Measurements from ENCODE around the gene ZNF618. TPM values are rescaled to one million over a fixed set of nuclear protein-coding genes. Genes with fewer than 3 reads are reported as not detected.
"Not testable (repeated sequence)": the region's sequence is repeated elsewhere in the genome, so short reads cannot be mapped to it uniquely, and the experiment has no call there.

Gene ZNF618
- total RNA-seq, 1 experiment from 2014 or later = 1.8 TPM

DNA sequence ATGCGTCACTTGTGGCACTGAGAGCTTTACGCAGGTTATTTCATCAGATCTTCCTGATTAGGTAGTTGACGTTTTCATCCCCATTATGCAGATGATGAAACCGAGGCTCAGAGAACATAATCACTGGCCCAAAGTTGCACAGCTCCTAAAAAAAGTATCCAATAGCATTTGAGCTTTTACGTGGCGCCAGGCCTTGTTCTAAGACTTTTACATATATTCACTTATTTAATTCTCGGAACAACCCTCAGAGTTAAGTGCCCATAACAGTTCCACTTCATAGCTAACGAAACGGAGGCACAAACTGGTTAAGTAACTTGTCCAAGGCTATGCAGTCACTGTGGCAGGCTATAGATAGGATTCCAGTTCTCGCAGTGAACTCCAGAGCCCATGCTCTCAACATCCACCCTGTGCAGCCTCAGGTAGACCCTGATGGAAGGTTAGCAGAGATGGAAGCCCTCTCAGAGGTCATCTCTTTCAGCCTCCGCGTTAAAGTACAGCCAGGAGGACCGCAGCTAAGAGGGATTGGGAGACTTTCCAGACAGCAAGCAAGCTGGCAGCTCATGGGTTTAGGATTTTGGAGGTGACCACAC lies 162.7 kb downstream of the ZNF618 start:
- intact Hi-C loops (cut with micrococcal nuclease; ENCODE audit: unreplicated experiment) (loop anchor here (10.0 kb wide), 1 partner anchor 224 kb away; no protein-coding TSS in a partner anchor), in situ Hi-C loops (cut with HindIII; ENCODE audit: low pct_unique_long_range_greater_than_20kb, low sequenced_read_pairs) (no loop called here)
- Histone ChIP-seq H3K4me1 (ENCODE audit: control insufficient read depth, insufficient read depth, low read length) (no peaks in the 10 kb centered on the region), H3K36me3 (ENCODE audit: control insufficient read depth, insufficient read depth, low read length) (no peaks in the 10 kb centered on the region), H3K27ac (ENCODE audit: low read length) (no peak overlapping the region), H3K4me3 (ENCODE audit: low read depth in 2 of 2, low read length in 2 of 2) (no peak overlapping the region), H3K9me3 (ENCODE audit: control insufficient read depth, insufficient read depth, low read depth, low read length) (no peaks in the 10 kb centered on the region), H3K27me3 (ENCODE audit: control insufficient read depth, insufficient read depth, low read length) (no peaks in the 10 kb centered on the region)
- TF ChIP-seq, protein P1, sequence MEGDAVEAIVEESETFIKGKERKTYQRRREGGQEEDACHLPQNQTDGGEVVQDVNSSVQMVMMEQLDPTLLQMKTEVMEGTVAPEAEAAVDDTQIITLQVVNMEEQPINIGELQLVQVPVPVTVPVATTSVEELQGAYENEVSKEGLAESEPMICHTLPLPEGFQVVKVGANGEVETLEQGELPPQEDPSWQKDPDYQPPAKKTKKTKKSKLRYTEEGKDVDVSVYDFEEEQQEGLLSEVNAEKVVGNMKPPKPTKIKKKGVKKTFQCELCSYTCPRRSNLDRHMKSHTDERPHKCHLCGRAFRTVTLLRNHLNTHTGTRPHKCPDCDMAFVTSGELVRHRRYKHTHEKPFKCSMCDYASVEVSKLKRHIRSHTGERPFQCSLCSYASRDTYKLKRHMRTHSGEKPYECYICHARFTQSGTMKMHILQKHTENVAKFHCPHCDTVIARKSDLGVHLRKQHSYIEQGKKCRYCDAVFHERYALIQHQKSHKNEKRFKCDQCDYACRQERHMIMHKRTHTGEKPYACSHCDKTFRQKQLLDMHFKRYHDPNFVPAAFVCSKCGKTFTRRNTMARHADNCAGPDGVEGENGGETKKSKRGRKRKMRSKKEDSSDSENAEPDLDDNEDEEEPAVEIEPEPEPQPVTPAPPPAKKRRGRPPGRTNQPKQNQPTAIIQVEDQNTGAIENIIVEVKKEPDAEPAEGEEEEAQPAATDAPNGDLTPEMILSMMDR (IDR thresholded peaks at IDR 0.05) = no peak
- TF ChIP-seq POLR2AphosphoS5 (IDR thresholded peaks at IDR 0.05; ENCODE audit: low read depth, low read length) = no peak
- TF ChIP-seq, protein P2, sequence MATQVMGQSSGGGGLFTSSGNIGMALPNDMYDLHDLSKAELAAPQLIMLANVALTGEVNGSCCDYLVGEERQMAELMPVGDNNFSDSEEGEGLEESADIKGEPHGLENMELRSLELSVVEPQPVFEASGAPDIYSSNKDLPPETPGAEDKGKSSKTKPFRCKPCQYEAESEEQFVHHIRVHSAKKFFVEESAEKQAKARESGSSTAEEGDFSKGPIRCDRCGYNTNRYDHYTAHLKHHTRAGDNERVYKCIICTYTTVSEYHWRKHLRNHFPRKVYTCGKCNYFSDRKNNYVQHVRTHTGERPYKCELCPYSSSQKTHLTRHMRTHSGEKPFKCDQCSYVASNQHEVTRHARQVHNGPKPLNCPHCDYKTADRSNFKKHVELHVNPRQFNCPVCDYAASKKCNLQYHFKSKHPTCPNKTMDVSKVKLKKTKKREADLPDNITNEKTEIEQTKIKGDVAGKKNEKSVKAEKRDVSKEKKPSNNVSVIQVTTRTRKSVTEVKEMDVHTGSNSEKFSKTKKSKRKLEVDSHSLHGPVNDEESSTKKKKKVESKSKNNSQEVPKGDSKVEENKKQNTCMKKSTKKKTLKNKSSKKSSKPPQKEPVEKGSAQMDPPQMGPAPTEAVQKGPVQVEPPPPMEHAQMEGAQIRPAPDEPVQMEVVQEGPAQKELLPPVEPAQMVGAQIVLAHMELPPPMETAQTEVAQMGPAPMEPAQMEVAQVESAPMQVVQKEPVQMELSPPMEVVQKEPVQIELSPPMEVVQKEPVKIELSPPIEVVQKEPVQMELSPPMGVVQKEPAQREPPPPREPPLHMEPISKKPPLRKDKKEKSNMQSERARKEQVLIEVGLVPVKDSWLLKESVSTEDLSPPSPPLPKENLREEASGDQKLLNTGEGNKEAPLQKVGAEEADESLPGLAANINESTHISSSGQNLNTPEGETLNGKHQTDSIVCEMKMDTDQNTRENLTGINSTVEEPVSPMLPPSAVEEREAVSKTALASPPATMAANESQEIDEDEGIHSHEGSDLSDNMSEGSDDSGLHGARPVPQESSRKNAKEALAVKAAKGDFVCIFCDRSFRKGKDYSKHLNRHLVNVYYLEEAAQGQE (IDR thresholded peaks at IDR 0.05; ENCODE audit: insufficient read depth in 1 of 2, low read depth in 2 of 2, low read length in 1 of 2) = no peak
- no peak for TF ChIP-seq TCF7L2 (IDR thresholded peaks at IDR 0.05; ENCODE audit: low read depth, low read length)
- TF ChIP-seq SIN3A (IDR thresholded peaks at IDR 0.05; ENCODE audit: borderline replicate concordance, insufficient read depth, low read depth, low read length) = no peak
- POLR2A ChIA-PET = no interaction called here
- DNase-seq (ENCODE audit: low read depth, low spot score) (no peak), ATAC-seq (no peak)
- CTCF ChIA-PET = interaction anchor here (0.7 kb wide), 1 partner anchor 27 kb away, joined by 7 read pairs; no protein-coding TSS in a partner anchor
- no TSS peak for BruUV-seq (replicated peaks)

DNA sequence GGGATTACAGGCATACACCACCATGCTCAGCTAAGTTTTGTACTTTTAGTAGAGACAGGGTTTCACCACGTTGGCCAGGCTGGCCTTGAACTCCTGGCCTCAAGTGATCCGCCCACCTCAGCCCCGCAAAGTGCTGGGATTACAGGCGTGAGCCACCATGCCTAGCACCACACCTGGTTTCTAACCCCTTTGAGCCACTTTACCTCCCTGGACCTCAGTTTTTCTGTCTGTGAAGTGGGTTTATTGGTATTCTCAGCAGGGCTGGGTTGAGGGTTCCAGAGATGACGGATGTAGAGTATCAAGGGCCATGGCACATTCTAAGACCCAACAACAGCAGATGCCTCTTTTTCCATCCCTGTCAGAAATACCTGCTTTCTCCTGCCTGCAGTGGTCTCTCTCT lies 163.4 kb downstream of the ZNF618 start:
- ATAC-seq (no peak), DNase-seq (ENCODE audit: low read depth, low spot score) (no peak)
- H3K27ac ChIP-seq (ENCODE audit: low read length) = no peak overlapping the region
- H3K9me3 ChIP-seq (ENCODE audit: control insufficient read depth, insufficient read depth, low read depth, low read length) = no peaks in the 10 kb centered on the region
- TF ChIP-seq POLR2AphosphoS5 (IDR thresholded peaks at IDR 0.05; ENCODE audit: low read depth, low read length) = no peak
- no peak for TF ChIP-seq TCF7L2 (IDR thresholded peaks at IDR 0.05; ENCODE audit: low read depth, low read length)
- TF ChIP-seq, protein P1 (IDR thresholded peaks at IDR 0.05) = no peak
- TF ChIP-seq, protein P2 (IDR thresholded peaks at IDR 0.05; ENCODE audit: insufficient read depth in 1 of 2, low read depth in 2 of 2, low read length in 1 of 2) = no peak
- no peak for TF ChIP-seq SIN3A (IDR thresholded peaks at IDR 0.05; ENCODE audit: borderline replicate concordance, insufficient read depth, low read depth, low read length)
- CTCF ChIA-PET = no interaction called here
- no peaks in the 10 kb centered on the region for H3K36me3 ChIP-seq (ENCODE audit: control insufficient read depth, insufficient read depth, low read length)
- H3K4me3 ChIP-seq (ENCODE audit: low read depth in 2 of 2, low read length in 2 of 2) = no peak overlapping the region
- POLR2A ChIA-PET = no interaction called here
- H3K27me3 ChIP-seq (ENCODE audit: control insufficient read depth, insufficient read depth, low read length) = no peaks in the 10 kb centered on the region
- BruUV-seq (replicated peaks) = no TSS peak
- in situ Hi-C loops (cut with HindIII; ENCODE audit: low pct_unique_long_range_greater_than_20kb, low sequenced_read_pairs) (no loop called here), intact Hi-C loops (cut with micrococcal nuclease; ENCODE audit: unreplicated experiment) (loop anchor here (10.0 kb wide), 1 partner anchor 225 kb away; no protein-coding TSS in a partner anchor)
- no peaks in the 10 kb centered on the region for H3K4me1 ChIP-seq (ENCODE audit: control insufficient read depth, insufficient read depth, low read length)

- H3K4me3 ChIP-seq (ENCODE audit: low read depth in 2 of 2, low read length in 2 of 2); H3K27me3 ChIP-seq (ENCODE audit: control insufficient read depth, insufficient read depth, low read length); H3K27ac ChIP-seq (ENCODE audit: low read length); POLR2A ChIA-PET; ATAC-seq; H3K36me3 ChIP-seq (ENCODE audit: control insufficient read depth, insufficient read depth, low read length); BruUV-seq (replicated peaks); CTCF ChIA-PET; intact Hi-C loops (cut with micrococcal nuclease; ENCODE audit: unreplicated experiment); DNase-seq (ENCODE audit: low read depth, low spot score); H3K4me1 ChIP-seq (ENCODE audit: control insufficient read depth, insufficient read depth, low read length); H3K9me3 ChIP-seq (ENCODE audit: control insufficient read depth, insufficient read depth, low read depth, low read length); in situ Hi-C loops (cut with HindIII; ENCODE audit: low pct_unique_long_range_greater_than_20kb, low sequenced_read_pairs): not testable (repeated sequence)
Observed at GRCh38 chr9:114043660-114044059, 167.6 kb downstream of the ZNF618 start.

Data from Panc1 (cell line).